NB4 (cell line): ENCODE results near the gene DCP1B.

ENCODE experiments used
- DNase-seq: peaks from one replicate; pipeline ENCODE4 v3.0.0; 2010; ENCODE audit warnings: low read depth
- H3K4me3 ChIP-seq: one replicate; pipeline ENCODE4 v1.5.1; 2011; ENCODE audit warnings: mild to moderate bottlenecking, low read depth, low read length, moderate library complexity
- MYC ChIP-seq: IDR thresholded peaks from 2 replicates; pipeline ENCODE4 v1.6.1; 2011; ENCODE audit warnings: low read depth, low read length
- POLR2A ChIP-seq: IDR thresholded peaks from 2 replicates; pipeline ENCODE4 v1.6.1; 2011; ENCODE audit warnings: mild to moderate bottlenecking; ENCODE audit not compliant: insufficient read length; ENCODE audit errors: extremely low read depth
- TF ChIP-seq, protein P1 (sequence below): IDR thresholded peaks from one replicate; pipeline ENCODE4 v1.5.1; 2012; ENCODE audit warnings: low read depth, low read length
- TF ChIP-seq, protein P2 (sequence below): IDR thresholded peaks from 2 replicates; pipeline ENCODE4 v1.6.1; 2011; ENCODE audit warnings: low read depth, low read length

Gene DCP1B

DNA sequence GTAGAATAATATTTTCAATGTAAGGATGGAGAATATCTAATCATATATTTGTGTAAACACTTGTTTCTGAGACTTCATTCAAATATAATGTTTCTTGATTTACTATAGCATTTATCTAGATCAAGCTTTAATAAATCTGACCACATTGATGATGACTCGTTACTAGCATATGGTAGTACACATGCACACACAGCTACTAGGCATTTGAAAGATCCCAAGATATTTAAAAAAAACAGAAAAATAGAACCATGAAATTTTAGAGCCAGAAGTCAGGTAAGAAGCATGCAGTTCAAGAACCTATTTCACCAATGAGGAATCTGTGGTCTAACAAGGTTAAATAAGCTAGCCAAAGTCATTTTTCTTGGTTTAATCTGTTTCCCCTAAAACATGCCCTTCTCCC, 32.0 kb downstream of the DCP1B start:
- no peak for DNase-seq
- no peak overlapping the region for H3K4me3 ChIP-seq
- TF ChIP-seq MYC (no peak), POLR2A (no peak)
- TF ChIP-seq, protein P1, sequence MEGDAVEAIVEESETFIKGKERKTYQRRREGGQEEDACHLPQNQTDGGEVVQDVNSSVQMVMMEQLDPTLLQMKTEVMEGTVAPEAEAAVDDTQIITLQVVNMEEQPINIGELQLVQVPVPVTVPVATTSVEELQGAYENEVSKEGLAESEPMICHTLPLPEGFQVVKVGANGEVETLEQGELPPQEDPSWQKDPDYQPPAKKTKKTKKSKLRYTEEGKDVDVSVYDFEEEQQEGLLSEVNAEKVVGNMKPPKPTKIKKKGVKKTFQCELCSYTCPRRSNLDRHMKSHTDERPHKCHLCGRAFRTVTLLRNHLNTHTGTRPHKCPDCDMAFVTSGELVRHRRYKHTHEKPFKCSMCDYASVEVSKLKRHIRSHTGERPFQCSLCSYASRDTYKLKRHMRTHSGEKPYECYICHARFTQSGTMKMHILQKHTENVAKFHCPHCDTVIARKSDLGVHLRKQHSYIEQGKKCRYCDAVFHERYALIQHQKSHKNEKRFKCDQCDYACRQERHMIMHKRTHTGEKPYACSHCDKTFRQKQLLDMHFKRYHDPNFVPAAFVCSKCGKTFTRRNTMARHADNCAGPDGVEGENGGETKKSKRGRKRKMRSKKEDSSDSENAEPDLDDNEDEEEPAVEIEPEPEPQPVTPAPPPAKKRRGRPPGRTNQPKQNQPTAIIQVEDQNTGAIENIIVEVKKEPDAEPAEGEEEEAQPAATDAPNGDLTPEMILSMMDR, result no peak
- TF ChIP-seq, protein P2, sequence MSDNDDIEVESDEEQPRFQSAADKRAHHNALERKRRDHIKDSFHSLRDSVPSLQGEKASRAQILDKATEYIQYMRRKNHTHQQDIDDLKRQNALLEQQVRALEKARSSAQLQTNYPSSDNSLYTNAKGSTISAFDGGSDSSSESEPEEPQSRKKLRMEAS, result no peak

DNA sequence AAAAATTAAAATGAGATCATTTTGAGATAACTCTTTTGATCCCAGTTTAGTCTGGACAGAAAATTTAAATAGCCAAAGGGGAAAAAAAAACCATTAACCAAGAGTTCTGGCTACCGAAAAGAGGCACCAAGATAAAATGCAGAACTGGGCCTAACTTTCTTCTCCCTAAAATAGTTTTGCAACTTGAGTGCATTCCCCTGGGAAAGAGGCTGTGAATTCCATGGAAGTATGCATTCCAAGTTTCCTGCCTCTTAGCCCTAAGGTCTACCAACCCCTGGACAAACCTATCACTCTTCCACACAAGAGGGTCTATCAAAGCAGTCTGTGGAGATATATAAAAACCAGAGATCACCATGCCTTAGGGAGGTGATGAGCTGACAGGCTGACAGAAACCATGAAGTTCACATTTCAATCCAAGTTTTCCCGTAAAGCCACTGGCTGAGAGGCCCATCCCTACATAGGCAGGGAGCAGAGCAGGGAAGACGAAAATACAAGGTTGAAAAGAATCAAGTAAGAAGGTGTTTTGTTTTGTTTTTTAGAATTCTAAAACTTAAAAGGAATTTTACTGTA, 33.8 kb downstream of the DCP1B start:
- H3K4me3 ChIP-seq, result no peak overlapping the region
- DNase-seq, result no peak
- TF ChIP-seq, protein P1, result no peak
- TF ChIP-seq POLR2A (no peak), MYC (no peak)
- TF ChIP-seq, protein P2, result no peak

DNA sequence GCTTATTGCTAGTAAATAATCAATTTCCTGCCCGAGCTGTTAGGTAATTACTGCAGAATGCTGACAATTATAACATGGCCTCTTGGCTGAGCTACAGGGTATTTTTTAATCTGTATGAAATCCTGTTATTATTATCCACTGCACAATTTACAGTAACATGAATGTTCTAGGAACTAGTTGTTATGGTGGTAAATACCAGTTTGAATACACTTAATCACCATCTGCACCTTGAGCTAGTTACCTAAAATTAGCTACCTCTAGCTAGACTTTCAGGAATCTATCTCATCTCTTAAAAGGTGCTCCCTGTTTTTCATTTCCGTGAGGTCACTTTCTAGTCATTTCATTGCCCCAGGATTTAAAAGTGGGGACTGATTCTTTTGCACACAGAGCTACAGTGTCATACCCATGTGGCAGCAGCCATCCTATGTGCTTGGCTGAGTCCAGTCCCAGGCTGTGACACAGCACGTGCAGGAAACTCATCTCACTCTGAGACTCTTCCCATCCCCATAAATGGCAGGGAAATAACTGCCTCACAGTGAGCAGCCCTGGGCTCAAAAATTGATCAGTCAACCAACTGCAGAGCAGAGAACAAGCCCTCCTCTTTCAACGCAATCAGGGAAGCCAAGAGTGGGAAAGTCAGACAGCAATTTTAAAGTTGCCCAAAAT, 37.6 kb downstream of the DCP1B start:
- DNase-seq, result no peak

DNA sequence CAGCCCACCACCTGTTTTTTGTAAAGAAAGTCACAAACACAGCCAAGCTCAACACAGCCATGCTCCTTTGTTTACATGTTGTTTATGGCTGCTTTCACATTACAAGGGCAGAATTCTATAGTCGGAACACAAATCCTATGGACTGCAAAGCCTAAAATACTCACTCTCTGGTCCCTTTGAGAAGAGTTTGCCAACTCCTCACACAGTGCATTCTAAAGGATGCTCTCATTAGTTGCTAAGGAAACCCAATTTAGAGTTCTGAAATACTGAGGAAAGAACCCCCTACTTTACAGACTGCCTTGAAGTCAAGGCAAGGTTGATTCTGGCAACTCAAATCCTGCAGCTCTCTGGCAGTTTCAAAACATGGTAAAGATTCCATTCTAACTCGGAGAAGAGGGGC, 38.3 kb downstream of the DCP1B start:
- no peak overlapping the region for H3K4me3 ChIP-seq
- no peak for DNase-seq
- TF ChIP-seq, protein P2, result no peak
- no peak for TF ChIP-seq MYC

More for the DNA sequence above, 37.6 kb downstream of the DCP1B start:
- TF ChIP-seq, protein P2, result no peak
- no peak overlapping the region for H3K4me3 ChIP-seq

DNA sequence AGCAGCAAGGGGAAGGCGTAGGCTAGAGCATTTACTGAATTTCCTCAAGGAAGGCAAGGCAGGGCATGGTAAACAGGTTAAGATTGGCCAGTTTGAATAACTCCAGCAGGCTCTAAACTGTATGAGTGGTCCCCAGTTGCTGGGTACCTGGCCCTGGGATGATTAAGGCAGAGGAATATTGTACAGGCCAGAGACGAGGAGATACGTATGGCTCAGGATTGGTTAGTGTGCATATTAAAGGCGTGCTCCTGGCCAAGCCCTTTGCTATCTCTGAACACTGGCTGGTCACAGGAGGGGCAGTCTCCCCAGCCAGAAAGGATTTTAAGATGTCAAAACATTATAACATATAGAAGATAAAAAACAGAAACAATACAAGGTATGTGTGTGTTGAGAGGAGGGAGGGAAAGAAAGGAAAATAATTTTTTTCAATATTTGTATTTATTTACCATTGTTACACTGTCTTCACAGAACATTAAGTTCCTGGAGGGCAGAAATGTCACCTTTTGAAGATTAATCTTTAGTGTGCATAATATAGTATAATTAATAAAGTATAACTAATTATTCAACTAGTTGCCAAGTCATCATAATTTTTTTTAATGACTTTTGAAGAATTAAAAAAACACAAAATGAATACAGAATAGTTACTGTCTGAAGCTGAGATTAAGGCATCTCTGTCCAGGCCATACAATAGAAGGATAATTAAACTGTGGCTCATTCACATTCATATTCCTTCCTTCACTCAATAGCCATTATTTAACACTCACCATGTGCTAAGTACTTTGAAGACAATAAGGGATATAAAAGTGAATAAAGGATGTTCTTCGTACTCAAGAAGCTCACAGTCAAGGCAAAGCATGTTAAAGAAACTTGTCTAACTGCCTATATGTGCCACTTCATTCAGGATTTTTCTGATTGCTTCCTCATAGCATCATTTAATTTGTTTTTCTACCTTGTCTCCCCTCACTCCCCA, 41.9 kb downstream of the DCP1B start:
- no peak overlapping the region for H3K4me3 ChIP-seq
- TF ChIP-seq, protein P2, result no peak
- TF ChIP-seq POLR2A, result no peak
- TF ChIP-seq MYC, result no peak
- TF ChIP-seq, protein P1, result no peak
- DNase-seq, result no peak

DNA sequence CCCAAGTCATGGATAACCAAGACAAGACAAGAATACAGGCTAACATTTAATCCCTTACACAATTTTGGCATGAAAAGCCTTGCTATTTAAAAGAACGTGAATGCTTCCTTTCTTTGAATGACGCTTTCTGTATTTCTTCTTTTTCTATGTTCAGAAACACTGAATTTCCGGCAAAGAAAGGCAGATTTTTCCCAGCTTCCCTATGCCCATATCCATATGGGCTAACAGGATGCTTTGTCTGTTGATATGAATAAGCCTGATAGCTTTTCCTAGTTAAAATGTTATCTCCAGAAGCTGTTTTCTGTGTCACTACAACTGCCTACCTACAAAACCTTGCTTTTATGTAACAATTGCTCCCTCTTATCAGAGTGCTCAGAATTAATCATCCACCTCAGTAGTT, 47.5 kb downstream of the DCP1B start:
- no peak overlapping the region for H3K4me3 ChIP-seq
- no peak for DNase-seq
- TF ChIP-seq MYC, result no peak
- TF ChIP-seq, protein P1, result no peak
- TF ChIP-seq, protein P2, result no peak
- no peak for TF ChIP-seq POLR2A
